NOMO-1 (cell line): ENCODE measurements around the gene SAPCD1.
A peak's percentile ranks its signal among the peaks of the same experiment; 100 is the strongest.

Source experiments
- DNase-seq, 2 experiments: peaks; one replicate each; lab custom pipeline; 2025; ENCODE audit not compliant: unreplicated experiment in 2 of 2; lab: John Stamatoyannopoulos, UW

The SAPCD1 gene

DNA sequence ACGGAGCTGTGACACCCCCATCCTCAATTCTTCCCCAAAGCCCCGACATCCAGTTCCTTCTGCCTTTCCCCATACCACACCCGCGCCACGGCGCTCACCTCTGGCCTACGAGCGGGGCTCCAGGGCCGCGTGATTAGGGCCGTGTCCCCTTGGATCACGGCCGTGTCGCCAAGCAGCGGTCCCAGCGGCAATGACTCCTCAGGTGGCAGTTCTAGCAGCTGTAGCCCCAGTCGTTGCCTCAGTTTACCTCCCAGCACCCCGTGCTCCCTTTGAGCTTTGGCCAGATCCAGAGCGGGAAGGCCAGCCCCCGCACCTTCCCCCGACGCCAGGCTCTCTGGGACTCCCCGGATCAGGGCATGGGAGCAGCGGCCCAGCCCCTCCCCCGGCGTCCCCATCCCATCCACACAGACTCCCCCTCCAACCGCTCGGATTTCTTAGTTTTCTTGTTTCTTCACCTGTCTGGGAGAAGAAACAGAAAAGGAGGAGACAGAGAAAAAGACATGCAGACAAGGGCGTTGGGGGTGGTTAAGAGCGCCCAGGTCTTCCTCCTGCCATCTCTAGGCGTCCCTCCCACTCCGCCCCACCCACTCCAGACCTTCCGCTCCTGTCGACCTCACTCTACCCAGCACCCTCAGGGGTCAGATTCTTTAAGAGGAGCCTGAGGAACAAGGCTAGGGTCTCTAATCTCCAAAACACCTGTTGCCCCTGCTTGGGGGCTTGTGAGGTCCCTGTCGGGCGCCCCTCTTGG is 33.5 kb upstream of the SAPCD1 start, which contains the start of gene DDAH2:
TSS of gene DDAH2 (minus strand) at position 533 of the 748 bp plus-strand sequence. CDS start at position 395, 138 bp downstream.
- no peak for DNase-seq

DNA sequence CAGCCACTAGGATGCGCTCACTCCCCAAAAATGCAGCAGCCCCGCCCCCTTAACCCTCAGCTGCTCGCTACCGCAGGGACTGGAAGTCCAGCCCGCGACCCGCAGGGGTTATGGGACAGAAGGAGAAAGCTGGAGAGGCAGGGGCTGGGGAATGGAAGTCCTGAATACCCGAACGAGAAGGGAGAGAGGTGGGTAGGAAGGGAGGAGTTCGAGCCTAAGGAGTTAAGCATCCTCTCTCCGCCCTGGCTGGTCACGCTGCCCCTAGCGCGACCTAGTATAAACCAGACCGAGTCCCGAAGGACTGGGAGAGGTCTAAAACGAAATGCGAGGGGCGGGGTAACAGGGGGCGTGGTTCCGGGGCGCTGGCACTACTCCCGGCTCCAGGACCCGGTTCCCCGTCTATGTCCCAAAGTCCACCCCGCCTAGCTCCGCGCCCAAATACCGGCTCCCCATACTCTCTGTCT is 32.9 kb upstream of the SAPCD1 start:
- DNase-seq: peak; percentile 77 to 85

DNA sequence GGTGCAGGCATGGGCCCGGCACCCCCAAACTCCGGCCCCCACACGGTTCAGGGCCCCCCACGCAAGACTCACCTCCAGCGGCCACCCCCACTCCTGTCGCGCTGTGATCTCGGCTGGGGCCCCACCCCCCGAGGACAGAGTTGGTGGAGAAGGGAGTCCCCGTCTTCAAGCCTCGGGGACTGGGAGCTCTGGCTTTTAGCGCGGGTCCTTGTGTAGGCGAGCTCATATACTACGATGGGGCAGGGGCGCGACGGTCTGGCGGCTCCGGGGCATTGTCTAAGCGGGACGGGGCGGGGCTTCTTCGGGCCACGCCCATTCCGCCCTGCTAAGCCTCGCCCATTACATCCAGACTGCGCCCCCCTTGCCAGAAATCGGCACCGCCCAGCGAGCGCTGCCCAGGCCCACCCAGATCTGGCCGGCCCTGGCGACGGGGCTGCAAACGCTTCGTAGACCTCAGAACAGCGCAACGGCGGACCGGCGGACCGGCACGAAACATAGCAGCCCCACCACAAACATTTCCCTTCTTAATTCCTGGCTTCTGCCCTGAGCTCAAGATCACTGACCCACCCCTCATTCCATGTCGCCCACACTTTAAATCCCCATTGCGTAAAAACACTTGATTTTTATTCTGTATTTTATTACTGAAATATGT is 32.4 kb upstream of the SAPCD1 start:
- DNase-seq: peak; percentile 55 to 67

DNA sequence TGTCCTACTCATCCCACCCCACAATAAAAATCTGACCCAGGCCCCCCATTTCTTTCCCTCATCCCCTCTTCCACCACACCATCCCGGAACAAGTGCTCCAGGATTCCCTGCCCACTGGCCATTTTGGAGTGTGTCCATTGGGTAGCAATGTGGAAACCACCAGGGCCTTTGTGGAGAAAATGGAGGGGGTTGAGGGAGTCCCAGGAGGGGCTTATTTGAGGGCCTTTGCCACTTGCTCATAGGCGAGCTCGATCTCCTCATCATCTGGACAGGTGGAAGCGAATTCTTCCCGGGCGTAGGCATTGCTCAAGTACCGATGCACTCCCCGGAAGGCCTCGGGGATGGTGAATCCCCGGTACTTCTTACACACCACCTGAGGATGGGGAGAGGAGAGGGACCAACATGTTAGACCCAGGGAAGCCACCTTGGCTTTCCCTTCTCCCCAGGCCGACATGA is 31.8 kb upstream of the SAPCD1 start:
- DNase-seq: no peak

DNA sequence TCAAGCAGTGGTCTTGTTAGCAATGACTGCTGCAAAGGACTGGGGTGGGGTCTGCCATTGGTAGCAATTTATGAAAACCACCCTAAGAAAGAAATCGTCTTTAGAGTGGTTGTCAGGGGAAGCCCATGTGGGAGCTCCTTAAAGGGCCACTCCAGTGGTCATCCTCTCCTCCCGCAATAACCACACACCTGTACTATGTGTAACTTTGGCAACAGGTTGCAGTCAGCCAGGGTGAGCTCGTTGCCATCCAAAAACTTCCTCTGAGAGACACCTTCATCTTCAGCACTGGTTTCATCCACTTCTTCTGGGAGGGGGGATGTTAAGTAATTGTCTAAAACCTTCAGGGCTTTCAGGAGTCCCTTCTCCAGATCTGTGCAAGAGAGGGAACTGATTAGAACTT is 30.4 kb upstream of the SAPCD1 start:
- DNase-seq: no peak

DNA sequence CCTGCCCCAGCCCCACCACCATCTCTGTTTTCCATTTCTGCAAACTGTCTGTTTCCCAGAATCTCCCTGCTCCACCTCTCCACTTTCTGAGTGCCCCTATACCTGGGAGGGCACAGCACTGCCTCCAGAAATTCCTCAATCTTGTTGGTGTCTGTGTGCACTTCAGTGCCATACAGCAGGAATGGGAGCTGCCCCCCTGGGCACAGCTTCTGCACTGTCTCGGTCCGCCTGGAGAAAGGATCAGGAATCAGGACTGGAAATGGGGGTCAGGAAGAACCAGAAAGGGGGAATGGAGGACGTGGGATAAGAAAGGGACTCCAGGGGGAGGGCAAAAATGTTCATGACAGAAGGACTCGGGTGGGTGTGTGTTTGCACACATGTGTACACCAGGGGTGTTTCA is 28.7 kb upstream of the SAPCD1 start:
- DNase-seq: no peak

DNA sequence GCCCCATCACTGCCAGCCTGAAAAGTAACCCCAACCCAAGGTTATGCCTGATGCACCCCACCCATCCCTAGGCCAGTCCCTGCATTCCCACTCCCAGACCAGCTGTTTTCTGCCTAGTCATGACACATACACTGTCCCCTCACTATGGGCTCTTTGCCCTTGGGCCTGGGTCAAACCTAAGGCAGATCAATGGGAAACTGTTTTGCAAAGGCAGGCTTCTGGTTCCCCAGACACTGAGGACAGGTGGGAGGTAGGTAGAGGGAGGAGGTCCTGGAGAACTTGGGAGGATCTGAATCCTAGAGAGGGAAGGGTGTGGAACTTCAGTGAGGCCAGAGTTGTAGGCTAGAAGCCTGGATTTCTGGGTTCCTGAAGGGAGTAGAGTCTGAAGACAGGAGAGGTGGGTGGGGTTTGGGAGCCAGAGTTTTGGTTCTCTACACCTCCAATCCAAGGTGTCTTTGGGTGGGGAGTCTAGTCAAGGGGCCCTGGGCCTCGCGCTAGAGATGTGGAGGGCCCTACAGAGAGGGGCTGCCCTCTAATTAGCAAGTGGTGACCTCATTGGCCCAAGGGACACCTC is 28.1 kb upstream of the SAPCD1 start:
- no peak for DNase-seq

DNA sequence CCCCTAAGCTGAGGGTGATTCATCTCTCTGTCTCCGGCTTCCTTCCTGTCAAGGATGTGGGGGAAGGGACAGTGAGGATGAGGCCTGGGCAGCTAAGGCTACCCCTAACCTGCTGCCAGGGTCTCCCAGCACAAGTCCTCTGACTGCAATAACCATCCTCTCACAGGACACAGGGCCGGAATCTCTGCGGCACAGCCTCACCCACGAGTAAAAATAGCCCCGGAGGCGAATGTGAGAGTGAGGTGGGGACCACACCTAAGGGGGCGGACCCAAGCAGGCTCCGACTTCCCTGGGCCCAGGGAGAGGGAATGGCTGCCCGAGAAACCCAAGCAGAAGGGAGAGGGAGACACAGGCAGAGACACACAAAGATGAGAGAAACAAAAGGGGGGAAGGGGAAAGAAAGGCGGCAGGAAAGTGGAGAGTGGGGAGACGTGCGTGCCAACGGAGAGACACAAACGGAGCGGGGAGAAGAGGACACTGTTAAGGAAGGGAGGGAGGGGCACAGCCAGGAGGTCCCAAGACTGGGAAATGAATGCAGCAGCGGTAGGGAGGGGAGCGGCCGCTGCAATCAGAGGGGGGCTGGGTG is 27.5 kb upstream of the SAPCD1 start:
- peak; percentile 50 to 62 for DNase-seq

DNA sequence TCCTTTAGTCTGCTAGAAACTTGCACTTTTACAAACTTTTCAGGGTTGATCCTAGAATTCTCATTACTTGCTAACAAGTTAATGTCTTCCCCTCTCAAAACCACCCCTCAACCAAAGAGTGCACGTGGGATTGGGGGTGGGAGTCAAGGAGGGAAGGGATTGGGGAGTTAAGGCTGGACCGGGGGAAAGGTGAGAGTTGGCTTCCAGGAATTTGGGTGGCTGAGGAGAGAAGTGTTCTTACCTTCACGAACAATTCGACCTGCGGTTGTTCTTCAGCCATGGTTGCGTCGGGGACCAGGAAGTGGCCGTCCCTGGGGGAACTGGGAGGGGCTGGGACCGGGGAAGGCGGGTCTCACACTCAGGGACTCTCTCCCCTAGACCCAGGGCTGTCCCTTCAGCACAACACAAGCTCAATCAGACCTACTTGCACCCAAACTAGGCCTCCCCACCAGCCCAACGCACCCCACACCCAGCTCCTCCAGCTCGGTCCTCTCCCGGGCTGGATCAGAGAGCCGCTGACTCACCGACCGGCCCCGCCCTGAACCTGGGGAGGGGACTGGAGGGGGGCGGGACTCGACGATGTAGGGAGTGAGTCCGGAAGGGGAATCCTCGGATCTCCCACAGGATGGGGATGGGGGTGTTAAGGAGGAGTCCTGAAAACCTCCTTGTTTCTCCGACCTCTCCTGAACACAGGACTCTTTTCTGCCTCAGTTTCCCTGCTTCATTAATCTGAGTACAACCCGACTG is 26.3 kb upstream of the SAPCD1 start, which contains the start of gene CLIC1:
TSS of gene CLIC1 (minus strand) at position 510 of the 747 bp plus-strand sequence. CDS start at position 280, 230 bp downstream.
- peak; percentile 82 to 87 for DNase-seq

DNA sequence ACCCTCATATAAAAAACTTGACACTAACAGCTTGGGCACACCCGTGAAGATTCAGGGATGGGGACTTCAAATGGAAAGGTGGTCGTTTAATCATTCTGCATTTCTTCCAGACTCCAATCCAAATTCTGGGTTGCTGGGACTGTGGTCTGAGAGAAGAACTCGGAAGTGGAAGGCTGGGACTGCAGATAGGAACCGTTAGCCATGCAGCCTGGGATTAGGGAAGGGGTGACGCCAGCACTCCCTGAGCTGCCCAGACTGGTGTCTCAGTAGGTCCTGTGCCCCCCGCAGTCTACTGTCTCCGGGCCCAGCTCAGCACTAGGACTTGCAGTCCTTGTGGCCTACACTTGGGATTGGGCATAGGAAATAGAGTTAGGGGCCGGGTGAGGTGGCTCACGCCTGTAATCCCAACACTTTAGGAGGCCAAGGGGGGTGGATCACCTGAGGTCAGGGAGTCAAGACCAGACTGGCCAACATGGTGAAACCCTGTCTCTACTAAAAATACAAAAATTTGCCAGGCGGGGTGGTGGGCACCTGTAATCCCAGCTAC is 25.6 kb upstream of the SAPCD1 start:
- DNase-seq: no peak

DNA sequence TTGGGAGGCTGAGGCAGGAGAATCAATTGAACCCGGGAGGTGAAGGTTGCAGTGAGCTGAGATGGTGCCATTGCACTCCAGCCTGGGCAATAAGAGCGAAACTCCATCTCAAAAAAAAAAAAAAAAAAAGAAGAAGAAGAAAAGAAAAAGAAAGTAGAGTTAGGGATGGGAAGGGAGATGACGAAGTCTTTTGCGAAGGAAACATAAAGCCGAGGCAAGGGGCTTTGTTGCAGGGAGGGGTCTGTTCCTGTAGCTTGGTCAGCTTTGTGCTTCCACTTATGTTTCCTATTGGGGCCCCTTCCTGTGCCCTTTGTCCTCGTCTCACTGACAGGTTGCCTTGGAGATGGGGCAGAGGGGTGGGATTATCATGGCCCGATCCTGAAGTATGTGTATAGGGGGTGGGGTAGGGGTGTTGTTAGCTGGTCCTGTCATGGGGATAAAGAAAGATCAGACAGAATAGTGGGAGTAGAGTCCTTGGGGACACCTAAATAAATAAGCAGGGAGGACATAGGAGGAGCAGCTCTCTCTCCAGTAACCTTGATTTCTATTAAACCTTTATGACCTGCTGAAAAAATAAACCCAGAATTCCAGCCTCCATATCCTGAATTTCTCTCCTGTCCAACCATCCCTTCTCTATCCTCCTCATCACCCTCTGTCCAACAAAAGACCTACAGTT is 25.0 kb upstream of the SAPCD1 start:
- peak; percentile 81 to 85 for DNase-seq

DNA sequence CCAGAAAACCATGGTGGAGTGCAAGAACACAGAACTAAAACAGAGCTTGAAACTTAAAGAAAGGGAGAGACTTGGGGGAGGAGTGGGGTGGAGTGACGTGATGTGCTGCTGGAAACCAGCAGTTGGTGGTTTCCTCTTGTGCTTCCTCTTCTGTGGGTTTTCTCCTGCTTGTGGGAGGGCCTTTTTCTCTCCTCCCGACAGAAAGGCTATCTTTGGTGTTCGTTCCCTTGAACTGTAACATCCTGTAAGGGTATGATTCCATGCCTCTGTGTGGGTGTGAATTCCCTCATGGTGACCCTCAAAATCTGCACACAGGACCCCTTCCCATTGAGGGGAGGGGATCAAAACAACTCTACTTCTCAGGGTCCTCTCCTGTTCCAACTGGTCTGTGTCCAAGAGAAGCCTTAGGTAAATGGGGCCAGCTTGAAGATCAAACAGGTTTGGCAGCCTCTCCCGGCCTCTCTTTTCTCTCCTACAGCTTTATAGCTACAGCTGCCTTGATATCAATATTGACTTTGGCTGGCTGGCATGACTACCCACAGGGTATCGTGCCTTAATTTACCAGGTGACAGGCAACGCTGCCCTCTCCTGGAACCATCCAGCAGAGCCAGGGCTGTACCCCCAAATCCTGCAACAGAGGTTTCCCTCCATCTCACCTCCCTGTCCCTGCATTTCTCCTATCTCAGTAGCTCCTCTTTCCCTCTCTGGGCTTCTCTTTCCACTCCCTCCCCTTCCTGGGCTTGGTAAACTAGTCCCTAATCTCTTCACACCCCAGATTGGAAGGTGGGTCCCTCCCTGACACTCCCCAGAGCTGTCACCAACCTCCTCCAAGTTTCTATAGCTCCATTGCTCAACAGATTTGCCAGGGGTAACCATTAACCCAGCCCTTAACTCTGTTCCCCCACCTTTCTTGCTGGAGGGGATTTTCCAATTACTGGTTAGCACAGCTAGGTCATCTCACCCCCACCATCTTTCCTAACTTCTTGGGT is 24.2 kb upstream of the SAPCD1 start:
- peak; percentile 96 for DNase-seq

DNA sequence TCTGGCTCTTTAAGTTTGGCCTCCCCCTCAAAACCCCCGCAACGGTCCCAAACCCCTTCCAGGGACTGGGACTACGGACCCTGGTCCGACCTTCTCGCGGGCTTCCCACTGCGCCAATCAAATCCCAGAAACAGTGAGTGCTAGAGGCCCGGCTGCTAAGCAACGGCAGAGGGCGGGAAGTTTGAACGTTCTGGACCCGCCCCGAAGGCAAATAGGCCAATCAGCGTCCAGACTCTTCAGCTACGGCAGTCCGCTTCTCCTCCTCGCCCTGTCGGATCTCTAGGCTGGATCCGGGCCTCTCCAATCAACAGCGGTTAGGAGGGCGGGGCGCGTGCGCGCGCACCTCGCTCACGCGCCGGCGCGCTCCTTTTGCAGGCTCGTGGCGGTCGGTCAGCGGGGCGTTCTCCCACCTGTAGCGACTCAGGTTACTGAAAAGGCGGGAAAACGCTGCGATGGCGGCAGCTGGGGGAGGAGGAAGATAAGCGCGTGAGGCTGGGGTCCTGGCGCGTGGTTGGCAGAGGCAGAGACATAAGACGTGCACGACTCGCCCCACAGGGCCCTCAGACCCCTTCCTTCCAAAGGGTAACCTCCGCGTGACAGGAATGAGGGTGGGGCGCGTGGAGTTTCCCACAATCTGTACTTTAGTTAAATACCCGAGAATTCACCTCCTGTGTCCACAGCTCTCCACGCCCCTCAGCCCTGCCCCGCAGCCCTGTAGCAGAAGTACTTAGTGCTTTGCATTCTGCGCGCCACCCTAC is 22.6 kb upstream of the SAPCD1 start, which contains the start of gene MSH5:
TSS of gene MSH5 (plus strand) at position 367 of the 758 bp plus-strand sequence. CDS start 462 bp downstream, outside the sequence.
- peak; percentile 99 for DNase-seq

DNA sequence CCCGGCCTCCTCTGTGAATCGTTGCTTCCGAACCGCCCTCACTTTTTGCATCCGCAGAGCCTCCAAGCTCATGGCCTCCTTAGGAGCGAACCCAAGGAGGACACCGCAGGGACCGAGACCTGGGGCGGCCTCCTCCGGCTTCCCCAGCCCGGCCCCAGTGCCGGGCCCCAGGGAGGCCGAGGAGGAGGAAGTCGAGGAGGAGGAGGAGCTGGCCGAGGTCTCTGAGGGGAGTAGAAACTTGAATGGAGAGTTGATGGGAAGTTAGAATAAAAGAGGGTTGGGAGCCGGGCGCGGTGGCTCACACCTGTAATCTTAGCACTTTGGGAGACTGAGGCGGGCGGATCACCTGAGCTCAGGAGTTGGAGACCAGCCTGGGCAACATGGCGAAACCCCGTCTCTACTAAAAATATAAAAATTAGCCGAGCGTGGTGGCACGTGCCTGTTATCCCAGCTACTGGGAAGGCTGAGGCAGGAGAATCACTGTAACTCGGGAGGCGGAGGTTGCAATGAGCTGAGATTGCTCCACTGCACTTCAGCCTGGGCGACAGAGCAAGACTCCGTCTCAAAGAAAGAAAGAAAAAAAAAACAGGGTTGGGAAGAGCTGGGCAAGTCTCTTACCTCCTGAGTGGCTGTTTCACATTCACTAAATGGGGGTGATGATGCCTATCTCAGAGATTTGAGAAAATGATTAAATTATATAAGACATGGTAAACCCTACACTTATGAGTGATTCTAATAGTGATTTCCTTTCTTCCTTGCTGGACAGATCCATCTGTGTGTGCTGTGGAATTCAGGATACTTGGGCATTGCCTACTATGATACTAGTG is 21.8 kb upstream of the SAPCD1 start:
- DNase-seq: peak; percentile 69 to 74

DNA sequence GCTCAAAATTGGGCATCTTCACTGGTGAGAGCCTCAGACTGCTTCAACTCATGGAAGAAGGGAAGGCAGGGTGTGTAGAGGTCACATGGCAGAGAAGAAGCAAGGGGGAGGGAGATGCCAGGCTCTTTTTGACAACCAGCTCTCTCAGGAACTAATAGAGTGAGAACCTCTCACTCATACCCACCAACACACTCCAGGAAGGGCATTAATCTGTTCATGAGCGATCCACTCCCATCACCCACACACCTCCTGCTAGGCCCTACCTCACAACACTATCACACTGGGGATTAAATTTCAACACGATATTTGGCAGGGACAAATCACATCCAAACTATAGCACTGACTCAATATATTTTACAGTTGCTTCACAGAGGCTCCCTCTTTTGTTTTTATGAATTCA is 20.6 kb upstream of the SAPCD1 start:
- DNase-seq: no peak

DNA sequence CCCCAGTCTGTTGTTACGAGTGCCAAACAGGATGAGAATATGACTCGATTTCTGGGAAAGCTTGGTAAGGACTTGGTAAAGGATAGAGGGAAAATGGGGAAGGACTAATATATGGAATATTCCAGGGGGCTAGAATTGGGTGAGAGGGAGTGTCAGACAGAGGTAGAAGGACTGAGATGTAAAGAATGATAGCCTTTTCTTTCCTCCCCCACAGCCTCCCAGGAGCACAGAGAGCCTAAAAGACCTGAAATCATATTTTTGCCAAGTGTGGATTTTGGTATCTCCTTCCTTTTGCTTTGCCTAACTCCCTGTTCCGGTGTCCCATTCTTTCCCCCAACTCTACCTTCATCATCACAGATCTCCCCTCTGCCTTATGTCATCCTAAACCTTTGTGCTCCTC is 19.6 kb upstream of the SAPCD1 start:
- no peak for DNase-seq

DNA sequence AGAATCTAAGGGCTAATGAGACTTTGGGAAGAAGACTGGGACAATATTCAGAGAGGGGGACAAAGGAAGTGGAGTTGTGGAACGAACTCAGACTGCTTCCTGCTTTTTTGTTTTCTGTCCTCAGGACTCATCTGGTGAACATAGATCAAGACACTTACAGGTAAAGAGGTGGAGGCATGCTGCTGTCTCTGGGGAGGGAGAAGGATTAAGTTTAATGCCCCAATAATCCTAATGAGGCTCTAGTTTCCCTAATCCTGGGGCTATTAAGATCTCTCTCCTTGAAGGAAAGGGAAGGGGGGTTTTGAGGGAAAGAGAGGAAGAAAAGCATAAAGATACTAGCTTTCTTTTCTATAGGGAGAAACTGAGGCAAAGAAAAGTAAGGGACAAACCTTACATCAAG is 18.0 kb upstream of the SAPCD1 start:
- no peak for DNase-seq
